ENCODE results near the gene DBP. TPM values are rescaled to one million over a fixed set of nuclear protein-coding genes. Genes with fewer than 3 reads are reported as not detected.

Gene DBP
- total RNA-seq, 1 donor from 2014 or later = 4.3 TPM

DNA sequence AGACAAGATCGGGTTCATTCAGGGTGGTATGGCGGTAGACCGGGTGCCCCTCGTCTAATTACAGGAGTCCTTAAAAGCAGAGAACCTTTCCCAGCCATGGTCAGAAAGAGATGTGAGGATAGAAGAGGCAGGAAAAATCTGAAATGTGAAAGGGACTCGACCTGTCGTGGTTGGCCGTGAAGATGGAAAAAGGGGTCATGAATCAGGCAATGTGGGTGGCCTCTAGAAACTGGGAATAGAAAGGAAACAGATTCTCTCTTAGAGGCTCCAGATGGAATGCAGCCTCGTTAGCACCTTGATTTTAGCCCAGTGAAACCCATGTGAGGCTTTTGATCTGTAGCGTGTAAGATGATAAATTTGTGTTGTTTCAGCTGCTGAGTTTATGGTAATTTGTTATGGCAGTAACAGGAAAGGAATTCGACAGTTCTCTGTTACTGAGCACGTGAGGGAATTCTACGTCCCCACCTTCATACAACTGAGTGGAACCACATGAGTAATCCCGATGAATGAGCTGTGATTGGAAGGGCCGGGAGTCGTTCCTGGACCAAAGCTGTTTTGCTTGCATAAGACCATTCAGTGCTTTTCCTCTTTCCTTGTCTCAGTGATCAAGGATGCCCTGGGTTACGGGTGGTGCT lies 19.8 kb upstream of the DBP start:
- H3K4me3 Mint-ChIP-seq (ENCODE audit: unreplicated experiment) = no peak overlapping the region
- peaks cover 2% of the 10 kb centered on the region for H3K27me3 Mint-ChIP-seq (ENCODE audit: unreplicated experiment)
- H3K36me3 Mint-ChIP-seq (ENCODE audit: low read depth, unreplicated experiment) = no peaks in the 10 kb centered on the region
- H3K27ac Mint-ChIP-seq (ENCODE audit: unreplicated experiment) = no peak overlapping the region
- H3K4me1 Mint-ChIP-seq (ENCODE audit: unreplicated experiment) = peaks cover 5% of the 10 kb centered on the region
- no peak for DNase-seq (ENCODE audit: low spot score)
- no peaks in the 10 kb centered on the region for H3K9me3 Mint-ChIP-seq (ENCODE audit: unreplicated experiment)
- TF ChIP-seq, protein P1, sequence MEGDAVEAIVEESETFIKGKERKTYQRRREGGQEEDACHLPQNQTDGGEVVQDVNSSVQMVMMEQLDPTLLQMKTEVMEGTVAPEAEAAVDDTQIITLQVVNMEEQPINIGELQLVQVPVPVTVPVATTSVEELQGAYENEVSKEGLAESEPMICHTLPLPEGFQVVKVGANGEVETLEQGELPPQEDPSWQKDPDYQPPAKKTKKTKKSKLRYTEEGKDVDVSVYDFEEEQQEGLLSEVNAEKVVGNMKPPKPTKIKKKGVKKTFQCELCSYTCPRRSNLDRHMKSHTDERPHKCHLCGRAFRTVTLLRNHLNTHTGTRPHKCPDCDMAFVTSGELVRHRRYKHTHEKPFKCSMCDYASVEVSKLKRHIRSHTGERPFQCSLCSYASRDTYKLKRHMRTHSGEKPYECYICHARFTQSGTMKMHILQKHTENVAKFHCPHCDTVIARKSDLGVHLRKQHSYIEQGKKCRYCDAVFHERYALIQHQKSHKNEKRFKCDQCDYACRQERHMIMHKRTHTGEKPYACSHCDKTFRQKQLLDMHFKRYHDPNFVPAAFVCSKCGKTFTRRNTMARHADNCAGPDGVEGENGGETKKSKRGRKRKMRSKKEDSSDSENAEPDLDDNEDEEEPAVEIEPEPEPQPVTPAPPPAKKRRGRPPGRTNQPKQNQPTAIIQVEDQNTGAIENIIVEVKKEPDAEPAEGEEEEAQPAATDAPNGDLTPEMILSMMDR (IDR thresholded peaks at IDR 0.05; ENCODE audit: unreplicated experiment) = no peak

DNA sequence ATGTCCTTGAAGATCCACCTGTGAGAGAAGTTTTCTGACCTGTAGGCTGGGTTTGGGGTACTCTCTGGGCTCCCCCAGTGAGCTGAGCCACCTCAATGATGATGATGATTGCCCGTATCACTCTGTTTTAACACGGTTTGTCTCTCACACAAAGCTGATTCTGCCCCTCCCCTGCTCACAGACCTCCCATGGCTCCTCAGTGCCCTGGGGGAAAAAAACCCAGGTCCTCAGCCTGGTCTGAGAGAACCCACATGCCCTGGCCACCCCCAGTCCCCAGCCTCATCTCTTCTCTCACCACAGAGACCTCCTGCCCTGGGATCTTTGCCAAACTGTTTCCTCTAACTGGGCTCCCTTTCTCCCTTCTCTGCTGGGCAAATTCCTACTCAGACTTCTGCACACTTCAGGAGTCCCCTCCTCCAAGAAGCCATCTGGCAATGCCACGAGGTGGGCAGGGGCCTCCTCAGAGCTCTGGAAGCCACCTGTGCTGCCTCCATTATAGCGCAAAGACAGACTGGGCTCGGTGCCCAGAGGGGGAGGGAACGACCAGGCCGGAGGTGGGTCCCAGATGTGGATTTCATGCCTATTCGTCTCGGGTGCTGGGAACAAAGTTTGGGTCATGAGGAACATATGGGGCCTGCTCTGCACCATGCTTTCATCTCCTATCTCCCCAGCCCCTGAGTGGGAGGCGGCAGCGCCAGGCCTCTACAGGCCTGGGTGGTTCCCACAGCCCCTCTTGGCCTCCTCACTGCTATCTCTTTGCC lies 17.3 kb upstream of the DBP start:
- Mint-ChIP-seq H3K9me3 (ENCODE audit: unreplicated experiment) (no peaks in the 10 kb centered on the region), H3K4me3 (ENCODE audit: unreplicated experiment) (no peak overlapping the region), H3K27ac (ENCODE audit: unreplicated experiment) (no peak overlapping the region), H3K27me3 (ENCODE audit: unreplicated experiment) (peaks cover 2% of the 10 kb centered on the region), H3K4me1 (ENCODE audit: unreplicated experiment) (peaks cover 5% of the 10 kb centered on the region), H3K36me3 (ENCODE audit: low read depth, unreplicated experiment) (no peaks in the 10 kb centered on the region)
- TF ChIP-seq, protein P1 (IDR thresholded peaks at IDR 0.05; ENCODE audit: unreplicated experiment) = no peak
- DNase-seq (ENCODE audit: low spot score) = no peak

- H3K27ac Mint-ChIP-seq (ENCODE audit: unreplicated experiment) = no peak overlapping the region
- no peaks in the 10 kb centered on the region for H3K36me3 Mint-ChIP-seq (ENCODE audit: low read depth, unreplicated experiment)
- TF ChIP-seq, protein P1 (IDR thresholded peaks at IDR 0.05; ENCODE audit: unreplicated experiment) = no peak
- H3K4me3 Mint-ChIP-seq (ENCODE audit: unreplicated experiment) = no peak overlapping the region
- H3K27me3 Mint-ChIP-seq (ENCODE audit: unreplicated experiment) = peaks cover 2% of the 10 kb centered on the region
- DNase-seq (ENCODE audit: low spot score) = no peak
- H3K4me1 Mint-ChIP-seq (ENCODE audit: unreplicated experiment) = peaks cover 4% of the 10 kb centered on the region
- H3K9me3 Mint-ChIP-seq (ENCODE audit: unreplicated experiment) = no peaks in the 10 kb centered on the region
Observed at GRCh38 chr19:48651683-48652048, 14.5 kb upstream of the DBP start.

DNA sequence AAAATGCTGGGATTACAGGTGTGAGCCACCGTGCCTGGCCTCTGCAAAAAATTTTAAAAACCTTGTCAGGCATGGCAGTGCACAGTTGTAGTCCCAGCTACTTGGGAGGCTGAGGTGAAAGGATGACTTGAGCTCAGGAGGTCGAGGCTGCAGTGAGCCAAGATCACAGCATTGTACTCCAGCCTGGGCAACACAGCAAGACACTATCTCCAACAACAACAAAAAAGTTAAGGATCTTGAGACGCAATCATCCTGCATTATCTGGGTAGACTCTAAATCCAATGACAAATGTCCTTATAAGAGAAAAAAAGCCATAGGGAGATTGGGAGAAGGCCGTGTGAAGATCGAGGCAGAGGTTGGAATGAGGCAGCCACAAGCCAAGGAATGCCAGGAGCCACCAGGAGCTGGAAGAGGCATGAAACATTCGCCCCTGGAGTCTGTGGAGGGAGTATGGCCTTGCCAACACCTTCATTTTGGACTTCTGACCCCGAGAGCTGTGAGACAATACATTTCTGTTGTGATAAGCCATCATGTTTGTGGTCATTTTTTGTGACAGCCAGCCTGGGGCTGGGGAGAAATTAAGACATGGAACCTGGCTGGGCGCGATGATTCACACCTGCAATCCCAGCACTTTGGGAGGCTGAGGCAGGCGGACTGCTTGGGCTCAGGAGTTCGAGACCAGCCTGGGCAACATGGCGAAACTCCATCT lies 13.9 kb upstream of the DBP start:
- no peaks in the 10 kb centered on the region for H3K36me3 Mint-ChIP-seq (ENCODE audit: low read depth, unreplicated experiment)
- H3K4me3 Mint-ChIP-seq (ENCODE audit: unreplicated experiment) = no peak overlapping the region
- H3K4me1 Mint-ChIP-seq (ENCODE audit: unreplicated experiment) = peaks cover 3% of the 10 kb centered on the region
- no peak overlapping the region for H3K27ac Mint-ChIP-seq (ENCODE audit: unreplicated experiment)
- TF ChIP-seq, protein P1 (IDR thresholded peaks at IDR 0.05; ENCODE audit: unreplicated experiment) = no peak
- no peaks in the 10 kb centered on the region for H3K9me3 Mint-ChIP-seq (ENCODE audit: unreplicated experiment)
- DNase-seq (ENCODE audit: low spot score) = no peak
- H3K27me3 Mint-ChIP-seq (ENCODE audit: unreplicated experiment) = peaks cover 2% of the 10 kb centered on the region
